CD14-positive monocyte (primary cell): ENCODE measurements around the gene ZNF611. TPM values are rescaled to one million over a fixed set of nuclear protein-coding genes. Genes with fewer than 3 reads are reported as not detected.

ENCODE experiments used
- DNase-seq, 3 donors: peaks; one replicate each; pipeline ENCODE4 v3.0.0-alpha.2; 2011 to 2022
- H2AFZ ChIP-seq: 2 replicates; pipeline ENCODE4 v1.6.0; 2012; ENCODE audit warnings: mild to moderate bottlenecking, low read depth, low read length, inconsistent platforms; ENCODE audit not compliant: insufficient read depth, poor library complexity, severe bottlenecking
- H3K27ac ChIP-seq, 2 donors: 1 replicate in 1 of 2; 2 replicates in 1 of 2; pipeline ENCODE4 v1.5.1; 2012 to 2013; ENCODE audit warnings: low read length in 2 of 2, control low read depth in 1 of 2, inconsistent platforms in 1 of 2, low read depth in 1 of 2, mild to moderate bottlenecking in 1 of 2
- H3K27me3 ChIP-seq, 2 donors: one replicate each; pipeline versions ENCODE4 v1.6.0 to v1.6.1; 2011 to 2013; ENCODE audit warnings: low read length in 2 of 2; ENCODE audit not compliant: control insufficient read depth in 2 of 2, insufficient read depth in 2 of 2
- H3K36me3 ChIP-seq, 2 donors: replicated peaks in 1 of 2; 1 replicate in 1 of 2; 2 replicates in 1 of 2; pipeline versions ENCODE4 v1.5.1 to v1.6.1; 2012 to 2013; ENCODE audit warnings: low read length in 2 of 2, control low read depth in 1 of 2, inconsistent platforms in 1 of 2, mild to moderate bottlenecking in 1 of 2; ENCODE audit not compliant: insufficient read depth in 2 of 2, control insufficient read depth in 1 of 2
- H3K4me1 ChIP-seq, 2 donors: 1 replicate in 1 of 2; 2 replicates in 1 of 2; pipeline versions ENCODE4 v1.5.1 to v1.6.1; 2012 to 2013; ENCODE audit warnings: low read length in 2 of 2, control low read depth in 1 of 2, inconsistent platforms in 1 of 2, mild to moderate bottlenecking in 1 of 2, moderate library complexity in 1 of 2; ENCODE audit not compliant: insufficient read depth in 2 of 2, control insufficient read depth in 1 of 2
- H3K4me2 ChIP-seq: replicated peaks from 2 replicates; pipeline ENCODE3; 2012; ENCODE audit warnings: low read length, moderate library complexity, mild to moderate bottlenecking; ENCODE audit not compliant: poor library complexity, severe bottlenecking; ENCODE audit errors: extremely low read depth
- H3K4me3 ChIP-seq, 3 experiments: fragments of 200-600 bp in 1 of 3; sonication (generic) in 1 of 3; replicated peaks in 1 of 3; 1 replicate in 2 of 3; 2 replicates in 1 of 3; pipeline ENCODE4 v1.5.1; 2011 to 2013; ENCODE audit warnings: low read length in 3 of 3, mild to moderate bottlenecking in 3 of 3, control low read depth in 2 of 3, low read depth in 2 of 3, inconsistent platforms in 1 of 3, moderate library complexity in 1 of 3
- H3K79me2 ChIP-seq: 2 replicates; pipeline ENCODE4 v1.6.0; 2012; ENCODE audit warnings: mild to moderate bottlenecking, control low read depth, inconsistent platforms, low read length, moderate library complexity; ENCODE audit not compliant: insufficient read depth
- H3K9ac ChIP-seq: 2 replicates; pipeline ENCODE4 v1.6.0; 2017; ENCODE audit warnings: low read length, mild to moderate bottlenecking; ENCODE audit not compliant: insufficient read depth, poor library complexity, severe bottlenecking
- H3K9me3 ChIP-seq, 2 donors: replicated peaks in 1 of 2; 1 replicate in 1 of 2; 2 replicates in 1 of 2; pipeline versions ENCODE4 v1.5.1 to v1.6.1; 2012 to 2013; ENCODE audit warnings: low read length in 2 of 2, control low read depth in 1 of 2; ENCODE audit not compliant: control insufficient read depth in 1 of 2, insufficient read depth in 1 of 2
- H4K20me1 ChIP-seq: 2 replicates; pipeline ENCODE4 v1.6.0; 2012; ENCODE audit warnings: mild to moderate bottlenecking, low read length, control low read depth, moderate library complexity; ENCODE audit not compliant: insufficient read depth
- H3K27ac Mint-ChIP-seq, 7 donors: one replicate each; pipeline ENCODE4 v1.8.0; 2020; ENCODE audit warnings: mild to moderate bottlenecking in 7 of 7, mixed read lengths in 7 of 7, moderate library complexity in 6 of 7, inconsistent platforms in 2 of 7
- H3K27me3 Mint-ChIP-seq, 3 donors: one replicate each; pipeline ENCODE4 v1.8.0; 2021 to 2022; ENCODE audit warnings: low read depth in 3 of 3, mild to moderate bottlenecking in 3 of 3, mixed read lengths in 3 of 3, moderate library complexity in 3 of 3, inconsistent platforms in 1 of 3
- H3K36me3 Mint-ChIP-seq, 2 donors: one replicate each; pipeline ENCODE4 v1.8.0; 2020; ENCODE audit warnings: mixed read lengths in 2 of 2, inconsistent platforms in 1 of 2, mild to moderate bottlenecking in 1 of 2
- H3K4me1 Mint-ChIP-seq: one replicate; pipeline ENCODE4 v1.8.0; 2020; ENCODE audit warnings: mild to moderate bottlenecking, mixed read lengths
- H3K4me3 Mint-ChIP-seq, 2 donors: one replicate each; pipeline ENCODE4 v1.8.0; 2020; ENCODE audit warnings: mild to moderate bottlenecking in 2 of 2, mixed read lengths in 2 of 2, moderate library complexity in 1 of 2
- H3K9me3 Mint-ChIP-seq, 7 donors: one replicate each; pipeline ENCODE4 v1.8.0; 2020 to 2022; ENCODE audit warnings: mixed read lengths in 7 of 7, mild to moderate bottlenecking in 6 of 7, moderate library complexity in 6 of 7, inconsistent platforms in 2 of 7
- WGBS: methylation state at CpG from one replicate; pipeline ENCODE4 v1.1.5; 2013; ENCODE audit warnings: missing lambda C conversion rate; ENCODE audit not compliant: insufficient coverage; 5-methylcytosine and 5-hydroxymethylcytosine counted together
- intact Hi-C, 2 donors: fragments of 100-400 bp; cut with micrococcal nuclease; formaldehyde crosslinking; loops; one replicate each; pipeline versions ENCODE4 v1.15.0 to v1.15.1; 2023
- polyA plus RNA-seq, 3 donors: library from polyadenylated mRNA; depleted of rRNA in 1 of 3; unstranded in 2 of 3; stranded (reverse) in 1 of 3; fragments of 300-500 nt in 2 of 3; fragments of >200 nt in 1 of 3; fragmentation: Illumina TruSeq in 2 of 3; gene quantifications; 1 replicate in 2 of 3; 2 replicates in 1 of 3; pipeline ENCODE4 v1.2.3, GENCODE V29; 2012 to 2021
- TF ChIP-seq, protein P1 (sequence below): fragments of 200-600 bp; IDR thresholded peaks from one replicate; pipeline ENCODE4 v1.8.0; 2022; ENCODE audit warnings: antibody characterized with exemption, mild to moderate bottlenecking

ZNF611 gene
- polyA plus RNA-seq, 3 donors, result 5.5 to 20.2 (median 12.0) TPM

GRCh38 chr19:52659013-52659412, 75.8 kb downstream of the ZNF611 start:
- H3K27me3 Mint-ChIP-seq, result peaks cover 0 to 1% (median 0%) of the 10 kb centered on the region in 3 donors
- Histone ChIP-seq H3K36me3 (peaks cover 51 to 92% of the 10 kb centered on the region in 2 donors), H3K4me1 (no peaks in the 10 kb centered on the region), H3K9me3 (peaks cover 10 to 57% of the 10 kb centered on the region in 2 donors), H3K27me3 (no peaks in the 10 kb centered on the region), H3K4me3 (no peak overlapping the region), H3K4me2 (no peak overlapping the region), H3K27ac (no peak overlapping the region), H3K79me2 (peaks cover 4% of the 10 kb centered on the region), H3K9ac (no peak overlapping the region), H2AFZ (no peak overlapping the region), H4K20me1 (no peaks in the 10 kb centered on the region)
- WGBS, result 83% methylated on average over 13 of the region's 14 CpGs
- intact Hi-C loops, result no loop called here
- H3K4me3 Mint-ChIP-seq, result no peak overlapping the region
- H3K9me3 Mint-ChIP-seq, result peaks cover 17 to 91% (median 81%) of the 10 kb centered on the region in 7 donors
- TF ChIP-seq, protein P1, sequence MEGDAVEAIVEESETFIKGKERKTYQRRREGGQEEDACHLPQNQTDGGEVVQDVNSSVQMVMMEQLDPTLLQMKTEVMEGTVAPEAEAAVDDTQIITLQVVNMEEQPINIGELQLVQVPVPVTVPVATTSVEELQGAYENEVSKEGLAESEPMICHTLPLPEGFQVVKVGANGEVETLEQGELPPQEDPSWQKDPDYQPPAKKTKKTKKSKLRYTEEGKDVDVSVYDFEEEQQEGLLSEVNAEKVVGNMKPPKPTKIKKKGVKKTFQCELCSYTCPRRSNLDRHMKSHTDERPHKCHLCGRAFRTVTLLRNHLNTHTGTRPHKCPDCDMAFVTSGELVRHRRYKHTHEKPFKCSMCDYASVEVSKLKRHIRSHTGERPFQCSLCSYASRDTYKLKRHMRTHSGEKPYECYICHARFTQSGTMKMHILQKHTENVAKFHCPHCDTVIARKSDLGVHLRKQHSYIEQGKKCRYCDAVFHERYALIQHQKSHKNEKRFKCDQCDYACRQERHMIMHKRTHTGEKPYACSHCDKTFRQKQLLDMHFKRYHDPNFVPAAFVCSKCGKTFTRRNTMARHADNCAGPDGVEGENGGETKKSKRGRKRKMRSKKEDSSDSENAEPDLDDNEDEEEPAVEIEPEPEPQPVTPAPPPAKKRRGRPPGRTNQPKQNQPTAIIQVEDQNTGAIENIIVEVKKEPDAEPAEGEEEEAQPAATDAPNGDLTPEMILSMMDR, result no peak
- DNase-seq, result no peak
- no peaks in the 10 kb centered on the region for H3K4me1 Mint-ChIP-seq
- H3K36me3 Mint-ChIP-seq, result peaks cover 67 to 91% of the 10 kb centered on the region in 2 donors
- no peak overlapping the region for H3K27ac Mint-ChIP-seq

GRCh38 chr19:52658595-52658994, 76.2 kb downstream of the ZNF611 start:
- Mint-ChIP-seq H3K4me1 (no peaks in the 10 kb centered on the region), H3K36me3 (peaks cover 71 to 95% of the 10 kb centered on the region in 2 donors), H3K4me3 (no peak overlapping the region), H3K27me3 (peaks cover 0 to 1% (median 0%) of the 10 kb centered on the region in 3 donors), H3K27ac (no peak overlapping the region), H3K9me3 (peaks cover 17 to 95% (median 83%) of the 10 kb centered on the region in 7 donors)
- peaks cover 4% of the 10 kb centered on the region for H3K79me2 ChIP-seq
- TF ChIP-seq, protein P1, result no peak
- H2AFZ ChIP-seq, result no peak overlapping the region
- intact Hi-C loops, result no loop called here
- H3K9ac ChIP-seq, result no peak overlapping the region
- no peaks in the 10 kb centered on the region for H4K20me1 ChIP-seq
- H3K9me3 ChIP-seq, result peaks cover 14 to 53% of the 10 kb centered on the region in 2 donors
- H3K4me1 ChIP-seq, result no peaks in the 10 kb centered on the region
- no peak overlapping the region for H3K4me3 ChIP-seq
- H3K4me2 ChIP-seq, result no peak overlapping the region
- no peak overlapping the region for H3K27ac ChIP-seq
- no peak for DNase-seq
- H3K27me3 ChIP-seq, result no peaks in the 10 kb centered on the region
- peaks cover 56 to 96% of the 10 kb centered on the region in 2 donors for H3K36me3 ChIP-seq
- WGBS, result 86% methylated on average over 2 of the region's 5 CpGs
